Activated CD4-positive, alpha-beta T cell treated with anti-CD3 and anti-CD28 coated beads for 24 hours (primary cell): ENCODE results near the gene ISOC2.
"Not testable (repeated sequence)": the region's sequence is repeated elsewhere in the genome, so short reads cannot be mapped to it uniquely, and the experiment has no call there.

Experiments
- DNase-seq, 2 donors: peaks; one replicate each; pipeline ENCODE4 v3.0.0-alpha.2; 2020; ENCODE audit warnings: low read depth in 2 of 2

The ISOC2 gene, protein sequence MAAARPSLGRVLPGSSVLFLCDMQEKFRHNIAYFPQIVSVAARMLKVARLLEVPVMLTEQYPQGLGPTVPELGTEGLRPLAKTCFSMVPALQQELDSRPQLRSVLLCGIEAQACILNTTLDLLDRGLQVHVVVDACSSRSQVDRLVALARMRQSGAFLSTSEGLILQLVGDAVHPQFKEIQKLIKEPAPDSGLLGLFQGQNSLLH

DNA sequence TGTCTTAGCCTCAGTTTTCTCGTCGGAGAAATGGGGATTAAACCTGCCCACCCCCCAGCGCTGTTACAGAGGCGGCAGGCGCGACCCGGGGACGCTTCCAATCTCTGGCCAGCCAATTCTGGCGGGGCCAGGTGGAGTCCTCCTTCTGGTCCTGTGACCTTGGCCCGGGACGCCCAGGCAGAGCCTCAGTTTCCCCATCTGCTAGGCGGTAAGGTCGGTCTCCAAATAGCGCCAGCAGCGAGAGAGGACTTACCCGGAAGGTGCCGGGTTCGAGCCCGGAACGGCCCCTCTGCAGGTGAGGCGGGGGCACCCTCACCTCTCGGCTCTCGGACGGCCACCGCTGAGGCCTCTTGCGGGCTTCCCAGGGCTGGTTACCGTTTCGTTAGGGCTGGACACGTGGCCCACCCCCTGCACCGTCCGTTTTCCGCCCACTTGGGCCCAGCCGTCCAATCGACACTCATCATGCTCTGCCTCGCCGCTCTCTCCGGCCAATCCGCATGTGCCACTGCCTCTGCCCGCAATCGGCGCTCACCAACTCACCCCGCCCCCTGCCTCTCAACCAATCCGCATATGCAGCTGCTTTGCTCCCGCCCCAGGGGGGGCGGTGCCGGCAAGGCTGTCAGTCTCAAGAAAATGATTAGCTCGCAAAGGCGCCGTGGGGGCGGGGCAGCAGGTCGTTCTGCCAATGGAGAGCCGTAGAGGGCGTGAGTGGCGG lies at the start of gene ISOC2:
TSS of gene ISOC2 (minus strand) at position 384 of the 715 bp plus-strand sequence. CDS start 5,156 bp downstream, outside the sequence.
- DNase-seq: peak; percentile 100

DNA sequence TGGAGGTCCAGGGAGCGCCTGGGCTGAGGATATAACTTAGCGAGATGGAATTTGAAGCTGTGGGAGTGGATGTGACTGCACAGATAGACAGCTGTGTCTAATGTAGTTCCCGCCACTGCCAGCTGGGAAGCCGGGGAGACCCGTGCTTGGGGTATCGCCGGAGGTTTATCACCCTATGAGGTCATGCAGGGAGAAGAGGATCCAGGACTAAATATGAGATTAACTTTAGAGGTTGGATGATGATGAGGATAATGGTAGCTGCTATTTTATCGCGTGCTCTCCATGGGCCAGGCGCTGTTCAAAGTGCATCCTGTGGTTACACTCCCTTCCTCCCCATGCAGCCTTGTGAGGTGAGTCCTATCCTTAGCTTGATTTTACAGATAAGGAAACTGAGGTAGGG lies 46.7 kb upstream of the ISOC2 start:
- no peak for DNase-seq

DNA sequence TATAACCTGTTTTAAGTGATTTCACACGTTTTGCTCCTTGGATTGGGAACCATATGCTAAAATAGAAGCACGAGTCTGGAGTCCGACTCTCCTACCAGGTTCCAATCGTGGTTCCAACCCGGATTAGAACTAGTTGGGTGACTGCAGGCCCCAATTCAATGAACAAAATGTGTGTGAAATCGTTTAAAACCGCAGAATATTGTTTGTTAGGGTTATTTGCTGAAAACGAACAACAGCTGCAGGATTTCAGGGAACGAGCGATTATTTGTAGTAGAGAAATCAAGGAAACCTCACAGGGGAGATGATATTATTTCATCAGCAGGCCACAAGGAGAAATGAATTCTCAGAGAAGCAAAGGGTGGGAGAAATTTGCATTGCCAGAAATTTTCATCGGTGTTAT lies 43.5 kb upstream of the ISOC2 start:
- DNase-seq: no peak

DNA sequence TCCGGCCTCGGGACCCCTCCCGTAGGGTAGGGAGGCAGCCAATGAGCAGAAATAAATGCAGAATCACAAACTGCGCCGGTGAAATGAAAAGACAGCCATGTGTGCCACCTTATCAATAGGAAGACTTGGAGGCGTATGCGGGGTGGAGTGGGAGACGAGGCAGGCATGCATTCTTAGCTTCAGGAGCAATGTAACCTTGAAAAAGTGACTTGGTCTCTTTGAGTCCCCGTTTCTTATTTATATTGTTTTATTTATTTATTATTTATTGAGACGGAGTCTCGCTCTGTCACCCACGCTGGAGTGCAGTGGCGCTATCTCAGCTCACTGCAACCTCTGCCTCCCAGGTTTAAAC lies 42.8 kb upstream of the ISOC2 start:
- no peak for DNase-seq

DNA sequence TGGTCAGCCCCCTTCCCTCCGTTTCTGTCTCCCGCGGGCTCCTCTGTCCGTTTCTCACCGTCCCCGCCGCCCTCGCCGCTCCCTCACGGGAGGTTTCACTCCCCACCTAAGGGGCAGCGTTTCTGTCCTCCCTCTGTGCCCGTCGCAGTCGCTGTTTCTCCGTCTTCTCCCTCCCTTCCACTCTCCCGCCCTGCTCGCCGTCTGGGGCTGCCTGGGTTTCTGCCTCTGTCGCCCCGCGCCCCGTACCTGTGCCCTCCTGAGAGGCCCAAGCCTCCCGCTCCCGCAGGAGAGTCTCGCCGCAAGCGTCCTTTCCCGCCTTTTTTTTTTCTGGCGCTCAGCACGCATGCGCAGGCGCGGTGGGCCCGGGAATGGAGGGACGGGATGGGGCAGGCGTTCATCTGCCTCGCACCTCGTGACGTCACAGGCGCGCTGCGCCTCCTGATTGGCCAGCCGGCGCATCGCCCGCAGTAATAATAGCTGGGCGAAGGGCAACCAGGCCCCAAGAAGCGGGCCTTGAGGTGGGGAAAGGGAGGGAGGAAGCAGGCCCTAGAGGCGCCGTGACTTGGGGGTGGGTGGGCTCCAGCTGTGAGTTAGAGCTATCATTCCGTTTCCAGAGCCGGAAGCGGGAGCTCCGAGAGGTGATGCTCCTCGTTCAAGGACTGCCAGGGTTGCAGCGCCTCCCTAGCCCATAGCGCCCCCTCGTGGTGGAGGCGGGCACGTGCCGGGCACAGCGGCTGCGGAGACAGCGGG lies 42.2 kb upstream of the ISOC2 start:
- DNase-seq: peak; percentile 93 to 96

DNA sequence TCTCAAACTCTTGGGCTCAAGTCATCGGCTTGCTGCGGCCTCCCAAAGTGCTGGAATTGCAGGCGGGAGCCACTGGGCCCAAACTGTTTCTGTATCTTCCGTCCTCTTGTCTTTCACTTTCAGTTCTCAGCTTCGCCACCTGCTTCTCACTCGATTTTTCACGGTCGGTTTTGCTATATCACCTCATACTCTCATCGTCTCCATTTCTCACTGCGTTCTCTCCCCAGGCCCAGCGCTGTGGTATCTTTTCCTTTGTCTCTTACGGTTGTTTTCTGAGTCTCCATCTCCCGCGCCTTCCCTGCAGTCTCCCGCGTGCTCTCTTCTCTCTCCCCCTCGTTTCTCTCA lies 41.7 kb upstream of the ISOC2 start:
- no peak for DNase-seq

GRCh38 chr19:55502197-55502952 lies 40.9 kb upstream of the ISOC2 start:
- no peak for DNase-seq

DNA sequence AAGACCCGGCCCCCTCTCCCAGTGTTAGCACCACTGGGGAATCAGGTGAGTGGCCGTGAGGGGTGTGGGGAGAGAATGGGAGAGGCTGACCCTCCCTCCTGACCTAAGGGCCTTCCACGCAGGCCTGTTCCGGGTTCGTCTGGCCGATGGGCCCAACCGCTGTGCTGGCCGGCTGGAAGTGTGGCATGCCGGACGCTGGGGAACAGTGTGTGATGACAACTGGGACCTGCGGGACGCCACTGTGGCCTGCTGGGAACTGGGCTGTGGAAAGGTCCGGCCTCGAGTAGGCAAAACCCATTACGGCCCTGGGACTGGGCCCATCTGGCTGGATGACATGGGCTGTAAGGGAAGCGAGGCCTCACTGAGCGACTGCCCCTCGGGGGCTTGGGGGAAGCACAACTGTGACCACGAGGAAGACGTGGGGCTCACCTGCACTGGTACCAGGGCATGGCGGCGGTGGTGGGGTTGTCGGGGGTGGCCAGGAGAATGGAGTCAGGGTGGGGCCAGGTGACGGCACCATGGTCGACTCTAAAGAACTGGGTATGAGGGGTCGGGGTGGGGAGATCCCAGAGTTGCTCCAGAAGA lies 39.0 kb upstream of the ISOC2 start:
- DNase-seq: no peak

DNA sequence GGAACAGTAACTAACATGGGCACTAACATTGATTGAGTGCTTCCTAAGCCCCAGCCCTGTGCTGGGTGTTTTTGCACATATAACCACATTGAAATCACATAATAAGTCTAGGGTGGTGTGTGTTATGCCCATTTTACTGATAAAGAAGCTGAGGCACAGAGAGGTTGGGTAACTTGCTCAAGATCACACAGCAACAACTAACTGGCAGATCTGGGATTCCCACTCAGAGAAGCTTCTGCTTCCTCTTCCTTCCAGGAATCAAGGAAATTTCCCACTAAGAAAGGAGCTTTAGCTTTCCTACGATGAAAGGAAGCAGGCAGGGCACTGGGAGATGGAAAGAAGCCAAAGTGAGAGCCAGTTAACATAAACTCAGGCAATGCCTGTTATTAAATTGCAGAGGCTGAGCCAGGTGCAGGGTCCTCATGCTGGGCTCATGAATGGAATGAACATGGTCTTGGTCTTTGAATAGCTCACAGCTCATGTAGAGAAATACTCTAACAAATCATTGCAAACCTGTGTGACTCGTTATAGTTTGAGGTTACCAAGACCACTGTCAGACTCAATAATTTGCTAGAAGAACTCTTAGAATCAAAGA lies 36.9 kb upstream of the ISOC2 start:
- DNase-seq: no peak

DNA sequence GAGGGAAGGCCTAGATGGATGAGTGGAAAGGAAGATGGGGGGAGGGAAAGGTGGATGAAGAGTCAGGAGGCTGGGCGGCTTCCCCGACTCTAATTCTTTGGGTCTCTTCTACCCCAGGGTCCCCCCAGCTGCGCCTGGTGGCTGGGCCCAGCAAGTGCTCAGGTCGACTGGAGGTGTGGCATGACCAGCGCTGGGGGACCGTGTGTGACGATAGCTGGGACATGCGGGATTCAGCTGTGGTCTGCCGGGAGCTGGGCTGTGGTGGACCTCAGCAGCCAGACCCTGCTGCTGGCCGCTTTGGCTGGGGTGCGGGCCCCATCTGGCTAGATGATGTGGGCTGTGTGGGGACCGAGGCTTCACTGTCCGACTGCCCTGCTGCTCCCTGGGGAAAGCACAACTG lies 36.3 kb upstream of the ISOC2 start:
- no peak for DNase-seq

GRCh38 chr19:55496820-55497219 lies 35.4 kb upstream of the ISOC2 start:
- not testable (repeated sequence) for DNase-seq

- DNase-seq: no peak
Measured at GRCh38 chr19:55495646-55496349, 34.4 kb upstream of the ISOC2 start.

DNA sequence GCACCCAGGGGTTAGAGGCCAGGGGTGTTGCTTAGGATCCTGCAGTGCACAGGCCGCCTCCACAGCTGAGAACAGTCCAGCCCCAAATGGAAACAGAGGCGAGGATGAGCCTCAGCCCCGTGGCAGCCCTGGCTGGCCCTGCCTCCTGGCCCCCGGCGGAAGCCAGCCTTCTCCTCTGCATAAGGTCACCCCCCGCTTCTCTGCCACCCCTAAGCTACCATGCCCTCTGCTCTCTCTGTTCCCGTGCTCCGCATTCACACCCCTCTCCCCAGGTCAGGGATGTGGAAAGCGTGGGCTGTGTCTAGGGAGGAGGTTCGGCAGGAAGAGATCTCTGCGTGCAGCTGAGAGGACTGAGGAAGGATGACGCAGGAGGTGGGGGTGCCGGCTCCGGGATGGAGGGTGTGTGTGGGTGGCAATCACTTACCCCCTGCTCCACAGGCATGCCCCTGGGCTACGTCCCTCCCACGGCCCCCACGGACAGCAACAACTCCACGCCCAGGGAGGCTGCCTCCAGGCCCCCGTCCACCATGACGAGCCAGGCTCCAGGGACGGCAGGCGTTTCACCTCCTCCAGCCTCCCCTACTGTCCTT lies 32.8 kb upstream of the ISOC2 start:
- no peak for DNase-seq

GRCh38 chr19:55493645-55494171 lies 32.3 kb upstream of the ISOC2 start:
- DNase-seq: no peak

DNA sequence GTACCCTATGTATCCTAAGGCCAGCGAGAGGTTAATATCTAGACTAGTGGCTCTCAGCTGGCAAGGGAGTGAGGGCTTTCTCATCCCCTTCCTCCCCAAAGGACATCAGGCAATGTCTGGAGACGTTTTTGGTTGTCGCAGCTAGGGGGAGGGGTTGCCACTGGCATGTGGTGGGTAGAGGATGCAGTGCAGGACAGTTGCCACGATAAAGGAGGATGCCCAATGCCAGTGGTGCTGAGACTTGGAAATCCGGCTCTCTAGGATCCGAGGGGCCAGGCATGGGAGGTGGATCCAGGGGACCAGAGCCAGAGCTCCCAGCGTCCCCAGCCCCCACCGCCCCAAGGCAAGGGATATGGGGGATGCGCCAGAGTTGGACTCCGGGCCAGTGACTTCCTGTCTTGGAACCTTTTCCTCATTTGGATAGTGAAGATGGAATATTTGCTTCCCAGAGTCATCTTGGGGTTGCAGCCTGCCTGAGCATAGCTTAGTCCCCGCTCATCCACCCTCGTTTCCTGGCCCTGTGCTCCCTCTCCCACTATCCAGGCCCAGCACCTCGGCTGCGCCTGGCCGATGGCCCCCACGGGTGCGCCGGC lies 31.7 kb upstream of the ISOC2 start:
- DNase-seq: no peak

- DNase-seq: no peak
Measured at GRCh38 chr19:55492362-55492944, 31.0 kb upstream of the ISOC2 start.

DNA sequence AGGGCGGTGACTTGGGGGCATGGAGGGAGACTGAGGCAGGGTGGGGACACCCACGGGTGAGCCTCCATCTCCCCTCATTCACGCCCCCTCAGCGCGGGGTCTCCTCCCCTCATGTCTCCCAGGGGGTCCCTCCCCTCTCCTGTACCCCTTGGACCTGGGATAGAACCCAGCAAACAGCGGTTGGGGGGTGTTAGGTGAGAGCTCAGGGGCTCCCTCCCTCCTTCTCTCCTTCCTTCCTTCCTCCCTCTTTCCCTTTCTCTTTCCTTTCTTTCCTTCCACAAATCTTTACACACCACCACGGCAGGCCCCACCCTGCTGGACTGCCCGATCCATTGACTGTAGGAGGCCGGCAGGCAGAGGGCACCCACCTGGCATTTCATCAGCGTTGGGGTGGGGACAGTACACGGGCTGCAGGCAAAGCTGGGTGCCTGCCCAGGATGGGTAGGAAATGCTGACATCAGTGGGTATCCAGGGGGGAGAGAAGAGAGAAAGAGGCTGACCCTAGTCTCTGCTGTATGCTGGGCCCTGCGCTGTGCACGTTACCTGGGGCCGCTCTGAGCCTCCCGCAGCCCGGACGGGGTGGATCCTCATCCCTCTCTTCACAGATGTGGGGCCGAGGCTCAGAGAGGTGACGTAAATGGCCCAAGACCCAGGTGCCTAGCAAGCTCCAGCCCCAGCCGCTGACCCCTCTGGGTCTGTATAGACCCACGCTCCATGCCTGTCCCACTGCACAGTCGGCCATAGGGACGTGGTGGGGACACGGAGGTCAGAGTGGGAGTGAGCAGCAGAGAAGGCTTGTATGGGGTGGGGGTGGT lies 30.3 kb upstream of the ISOC2 start:
- DNase-seq: no peak
